ENCODE measurements around the gene GAB1.

The GAB1 gene

DNA sequence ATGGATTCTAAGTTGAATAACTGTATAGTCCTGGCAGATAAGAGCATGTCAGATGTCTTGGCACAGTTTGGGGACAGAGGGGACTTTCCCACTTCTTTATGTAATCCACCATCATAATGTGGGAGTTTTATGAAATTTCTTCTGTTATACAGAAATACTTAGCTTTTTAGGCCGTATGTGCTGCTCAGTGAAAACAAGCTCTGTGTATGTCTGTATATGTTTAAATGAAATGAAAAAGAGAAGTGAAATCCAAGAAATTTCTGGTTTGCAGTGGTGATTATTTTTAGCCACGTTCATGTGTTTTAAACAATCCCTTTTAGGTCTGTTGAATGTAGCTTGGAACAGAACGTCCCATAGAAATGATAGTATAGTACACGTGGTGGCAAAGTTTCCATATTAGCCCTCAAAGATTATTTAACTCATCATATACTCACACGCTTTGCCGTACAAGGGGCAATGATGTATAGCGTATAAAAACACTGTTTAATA, 41.0 kb downstream of the GAB1 start:
- peaks cover 19% of the 10 kb centered on the region for H3K4me1 Mint-ChIP-seq
- H3K4me3 Mint-ChIP-seq, result peak overlapping the region; percentile 40
- H3K27me3 Mint-ChIP-seq, result no peaks in the 10 kb centered on the region
- no peaks in the 10 kb centered on the region for H3K9me3 Mint-ChIP-seq
- no peaks in the 10 kb centered on the region for H3K36me3 Mint-ChIP-seq
- DNase-seq (ENCODE audit: low spot score in 2 of 2), result no peak
- H3K27ac Mint-ChIP-seq, result peak overlapping the region; percentile 76
- ATAC-seq (ENCODE audit: low read depth), result peak; percentile 63

DNA sequence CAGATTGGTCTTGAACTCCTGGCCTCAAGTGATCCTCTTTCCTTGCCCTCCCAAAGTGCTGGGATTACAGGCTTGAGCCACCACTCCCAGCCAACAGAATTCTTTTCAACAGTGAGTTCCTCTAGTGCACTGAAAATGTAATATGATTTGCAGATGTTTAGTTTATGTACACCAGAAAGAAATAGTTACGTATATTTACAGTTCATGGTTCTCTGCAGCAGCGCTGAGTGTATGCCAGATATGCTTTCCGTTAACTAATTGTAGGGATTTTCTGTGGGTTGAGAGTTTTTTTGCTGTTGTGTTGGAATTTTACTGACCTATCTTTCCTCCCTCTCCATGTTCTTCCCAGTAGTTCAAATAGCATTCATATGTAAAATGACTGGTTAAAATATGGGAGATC, 44.0 kb downstream of the GAB1 start:
- H3K4me1 Mint-ChIP-seq, result peaks cover 21% of the 10 kb centered on the region
- DNase-seq (ENCODE audit: low spot score in 2 of 2), result no peak
- no peaks in the 10 kb centered on the region for H3K9me3 Mint-ChIP-seq
- no peak overlapping the region for H3K4me3 Mint-ChIP-seq
- H3K27me3 Mint-ChIP-seq, result no peaks in the 10 kb centered on the region
- no peaks in the 10 kb centered on the region for H3K36me3 Mint-ChIP-seq
- ATAC-seq (ENCODE audit: low read depth), result no peak
- H3K27ac Mint-ChIP-seq, result no peak overlapping the region

GRCh38 chr4:143381189-143382118, 44.8 kb downstream of the GAB1 start:
- H3K27me3 Mint-ChIP-seq, result no peaks in the 10 kb centered on the region
- no peaks in the 10 kb centered on the region for H3K9me3 Mint-ChIP-seq
- ATAC-seq (ENCODE audit: low read depth), result no peak
- H3K4me3 Mint-ChIP-seq, result no peak overlapping the region
- peak overlapping the region; percentile 38 for H3K27ac Mint-ChIP-seq
- DNase-seq (ENCODE audit: low spot score in 2 of 2), result no peak
- H3K36me3 Mint-ChIP-seq, result no peaks in the 10 kb centered on the region
- H3K4me1 Mint-ChIP-seq, result peaks cover 19% of the 10 kb centered on the region

DNA sequence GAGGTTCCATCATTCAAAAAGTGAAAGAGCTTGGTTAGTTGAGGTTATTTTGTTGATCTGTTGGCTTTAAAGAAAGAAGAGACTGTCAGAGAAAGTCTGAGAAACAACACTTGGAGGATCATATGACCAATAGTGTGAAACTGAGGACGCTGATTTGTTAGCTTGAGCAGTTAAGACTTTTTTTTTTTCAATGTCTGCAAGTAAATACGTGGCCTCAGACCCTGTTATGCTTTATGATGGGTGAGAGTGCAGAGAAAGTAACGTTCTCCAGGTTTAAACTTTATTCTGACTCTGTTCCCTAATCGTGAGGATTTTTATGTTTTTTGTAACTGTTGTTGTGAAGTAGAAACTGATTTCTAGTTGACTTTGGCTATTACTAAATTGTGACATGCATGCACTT, 45.9 kb downstream of the GAB1 start:
- H3K9me3 Mint-ChIP-seq, result no peaks in the 10 kb centered on the region
- DNase-seq (ENCODE audit: low spot score in 2 of 2) (no peak), ATAC-seq (ENCODE audit: low read depth) (no peak)
- no peak overlapping the region for H3K27ac Mint-ChIP-seq
- H3K4me1 Mint-ChIP-seq, result peaks cover 16% of the 10 kb centered on the region
- H3K36me3 Mint-ChIP-seq, result no peaks in the 10 kb centered on the region
- peak overlapping the region; percentile 5 for H3K4me3 Mint-ChIP-seq
- no peaks in the 10 kb centered on the region for H3K27me3 Mint-ChIP-seq

- H3K9me3 Mint-ChIP-seq, result no peaks in the 10 kb centered on the region
- no peak for DNase-seq (ENCODE audit: low spot score in 2 of 2)
- H3K4me3 Mint-ChIP-seq, result no peak overlapping the region
- peaks cover 18% of the 10 kb centered on the region for H3K4me1 Mint-ChIP-seq
- ATAC-seq (ENCODE audit: low read depth), result no peak
- H3K36me3 Mint-ChIP-seq, result no peaks in the 10 kb centered on the region
- H3K27ac Mint-ChIP-seq, result no peak overlapping the region
- H3K27me3 Mint-ChIP-seq, result no peaks in the 10 kb centered on the region
These were observed 46.4 kb downstream of the GAB1 start for GRCh38 chr4:143383005-143383574.

DNA sequence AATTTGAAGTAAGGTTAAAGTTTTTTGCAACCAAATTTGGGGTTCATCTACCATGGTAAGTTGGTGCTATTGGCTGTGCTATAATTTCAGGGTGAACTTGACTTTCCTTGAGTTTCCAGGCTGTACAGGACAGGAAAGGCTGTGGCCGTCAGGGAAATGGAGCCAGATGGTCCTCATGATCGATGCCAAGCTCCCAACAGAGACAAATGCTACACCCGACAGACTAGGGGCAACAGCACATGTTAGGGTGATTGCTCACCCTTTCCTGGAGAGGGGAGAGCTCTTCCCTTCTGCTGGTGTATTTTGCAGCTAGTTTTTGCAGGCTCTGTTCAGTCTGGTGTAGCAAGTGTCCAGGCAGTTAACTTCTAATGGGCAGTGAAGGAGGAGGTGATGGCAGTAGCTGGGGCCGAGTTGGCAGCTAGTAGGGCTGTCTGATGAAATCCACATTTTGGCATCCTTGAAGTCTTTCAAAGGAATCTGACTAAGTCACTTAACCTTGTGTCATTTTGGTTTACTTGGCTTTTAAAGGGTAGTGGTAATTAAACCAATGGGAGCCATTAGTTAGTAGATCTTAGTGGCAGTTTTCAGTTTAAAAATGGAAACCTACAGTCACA, 47.8 kb downstream of the GAB1 start:
- Mint-ChIP-seq H3K27me3 (peaks cover under 1% of the 10 kb centered on the region), H3K36me3 (no peaks in the 10 kb centered on the region), H3K4me3 (no peak overlapping the region), H3K9me3 (no peaks in the 10 kb centered on the region), H3K27ac (no peak overlapping the region), H3K4me1 (peaks cover 13% of the 10 kb centered on the region)
- DNase-seq (ENCODE audit: low spot score in 2 of 2) (no peak), ATAC-seq (ENCODE audit: low read depth) (no peak)

DNA sequence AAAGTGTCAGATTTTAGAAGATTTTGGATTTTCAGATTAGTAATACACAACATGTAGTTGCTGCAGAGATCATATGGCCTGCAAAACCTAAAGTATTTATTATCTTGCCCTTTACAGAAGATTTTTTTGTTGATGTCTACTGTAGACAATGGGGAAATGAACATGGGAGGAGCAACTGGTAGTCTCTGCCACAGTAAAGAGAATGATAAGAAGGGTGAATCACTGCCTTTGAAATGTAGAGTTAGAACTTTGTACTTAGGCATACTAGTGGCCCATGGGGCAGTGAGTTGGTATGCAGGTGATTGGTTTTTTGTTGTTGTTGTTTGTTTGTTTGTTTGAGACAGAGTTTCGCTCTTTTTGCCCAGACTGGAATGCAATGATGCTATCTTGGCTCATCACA, 50.1 kb downstream of the GAB1 start:
- peaks cover 3% of the 10 kb centered on the region for H3K27me3 Mint-ChIP-seq
- H3K9me3 Mint-ChIP-seq, result no peaks in the 10 kb centered on the region
- ATAC-seq (ENCODE audit: low read depth) (no peak), DNase-seq (ENCODE audit: low spot score in 2 of 2) (no peak)
- peaks cover 11% of the 10 kb centered on the region for H3K4me1 Mint-ChIP-seq
- H3K27ac Mint-ChIP-seq, result no peak overlapping the region
- H3K36me3 Mint-ChIP-seq, result no peaks in the 10 kb centered on the region
- H3K4me3 Mint-ChIP-seq, result no peak overlapping the region

GRCh38 chr4:143389579-143390195, 53.0 kb downstream of the GAB1 start:
- Mint-ChIP-seq H3K36me3 (no peaks in the 10 kb centered on the region), H3K27ac (no peak overlapping the region), H3K4me3 (no peak overlapping the region), H3K9me3 (no peaks in the 10 kb centered on the region), H3K27me3 (peaks cover 3% of the 10 kb centered on the region), H3K4me1 (peaks cover 5% of the 10 kb centered on the region)
- no peak for ATAC-seq (ENCODE audit: low read depth)
- no peak for DNase-seq (ENCODE audit: low spot score in 2 of 2)

DNA sequence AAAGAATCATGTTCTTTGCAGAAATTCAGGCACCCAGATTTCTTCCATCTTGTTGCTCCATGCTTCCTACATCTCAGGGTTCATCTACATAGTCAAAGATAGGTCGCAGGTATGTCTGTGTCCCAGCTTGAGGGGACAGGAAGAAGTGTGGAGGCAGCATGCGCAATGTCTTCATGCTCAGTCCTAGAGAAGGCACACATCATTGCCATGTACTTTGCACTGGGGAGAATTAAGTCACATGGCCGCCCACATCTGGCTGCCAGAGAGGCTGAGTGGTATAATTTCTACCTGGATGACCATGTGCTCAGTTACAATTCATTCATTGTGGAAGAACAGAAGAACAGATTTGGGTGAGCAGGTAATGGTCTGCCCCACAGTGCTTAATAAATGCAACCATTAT, 54.1 kb downstream of the GAB1 start:
- Mint-ChIP-seq H3K4me3 (no peak overlapping the region), H3K4me1 (peaks cover 5% of the 10 kb centered on the region), H3K27me3 (peaks cover 5% of the 10 kb centered on the region), H3K9me3 (no peaks in the 10 kb centered on the region), H3K27ac (no peak overlapping the region), H3K36me3 (no peaks in the 10 kb centered on the region)
- ATAC-seq (ENCODE audit: low read depth) (no peak), DNase-seq (ENCODE audit: low spot score in 2 of 2) (no peak)

DNA sequence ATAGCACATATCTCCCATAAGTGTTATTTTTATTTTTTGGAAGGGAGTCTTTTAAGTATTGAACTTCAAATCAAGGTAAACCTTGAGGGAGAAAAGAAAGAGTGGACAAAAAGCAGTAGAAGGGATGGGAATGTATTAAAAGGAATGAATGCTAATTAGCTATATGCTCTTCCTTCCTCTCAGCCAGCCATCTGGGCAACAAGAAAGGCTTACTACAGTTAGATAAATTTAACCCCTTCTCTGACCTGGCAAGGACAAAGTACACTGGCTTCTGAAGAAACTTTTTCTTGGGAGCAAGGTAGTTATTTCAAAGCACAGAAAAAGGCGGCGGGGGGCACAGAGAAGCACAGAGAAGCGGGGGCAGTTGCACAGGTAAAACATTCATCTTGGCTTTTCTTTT, 54.6 kb downstream of the GAB1 start:
- Mint-ChIP-seq H3K36me3 (no peaks in the 10 kb centered on the region), H3K27ac (no peak overlapping the region), H3K9me3 (no peaks in the 10 kb centered on the region), H3K4me1 (peaks cover 5% of the 10 kb centered on the region), H3K27me3 (peaks cover 5% of the 10 kb centered on the region), H3K4me3 (no peak overlapping the region)
- ATAC-seq (ENCODE audit: low read depth), result no peak
- DNase-seq (ENCODE audit: low spot score in 2 of 2), result no peak

GRCh38 chr4:143391895-143392294, 55.2 kb downstream of the GAB1 start:
- DNase-seq (ENCODE audit: low spot score in 2 of 2), result no peak
- ATAC-seq (ENCODE audit: low read depth), result no peak

DNA sequence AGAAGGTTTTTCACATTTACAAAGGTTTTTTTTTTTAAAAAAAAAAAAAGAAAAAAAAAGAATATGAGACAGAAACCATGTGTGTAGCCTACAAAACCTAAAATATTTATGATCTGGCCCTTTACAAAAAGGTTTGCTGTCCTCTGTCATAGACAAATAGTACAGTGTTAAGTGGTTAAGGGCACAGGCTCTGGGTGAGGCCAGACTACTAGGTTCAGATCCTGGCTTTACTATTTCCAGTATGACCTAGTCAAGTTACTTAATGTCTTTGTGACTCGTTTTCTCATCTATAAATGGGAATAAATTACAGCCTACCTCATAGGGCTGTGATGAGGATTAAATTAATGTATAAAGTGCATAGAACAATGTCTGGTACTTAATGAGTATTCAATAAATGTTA, 56.5 kb downstream of the GAB1 start:
- Mint-ChIP-seq H3K9me3 (no peaks in the 10 kb centered on the region), H3K27me3 (peaks cover 5% of the 10 kb centered on the region), H3K4me1 (peaks cover 2% of the 10 kb centered on the region), H3K36me3 (no peaks in the 10 kb centered on the region), H3K4me3 (no peak overlapping the region), H3K27ac (no peak overlapping the region)
- no peak for DNase-seq (ENCODE audit: low spot score in 2 of 2)
- ATAC-seq (ENCODE audit: low read depth), result no peak

More at GRCh38 chr4:143391895-143392294, 55.2 kb downstream of the GAB1 start:
- Mint-ChIP-seq H3K27me3 (peaks cover 5% of the 10 kb centered on the region), H3K4me1 (peaks cover 5% of the 10 kb centered on the region), H3K27ac (no peak overlapping the region), H3K9me3 (no peaks in the 10 kb centered on the region), H3K4me3 (no peak overlapping the region), H3K36me3 (no peaks in the 10 kb centered on the region)

DNA sequence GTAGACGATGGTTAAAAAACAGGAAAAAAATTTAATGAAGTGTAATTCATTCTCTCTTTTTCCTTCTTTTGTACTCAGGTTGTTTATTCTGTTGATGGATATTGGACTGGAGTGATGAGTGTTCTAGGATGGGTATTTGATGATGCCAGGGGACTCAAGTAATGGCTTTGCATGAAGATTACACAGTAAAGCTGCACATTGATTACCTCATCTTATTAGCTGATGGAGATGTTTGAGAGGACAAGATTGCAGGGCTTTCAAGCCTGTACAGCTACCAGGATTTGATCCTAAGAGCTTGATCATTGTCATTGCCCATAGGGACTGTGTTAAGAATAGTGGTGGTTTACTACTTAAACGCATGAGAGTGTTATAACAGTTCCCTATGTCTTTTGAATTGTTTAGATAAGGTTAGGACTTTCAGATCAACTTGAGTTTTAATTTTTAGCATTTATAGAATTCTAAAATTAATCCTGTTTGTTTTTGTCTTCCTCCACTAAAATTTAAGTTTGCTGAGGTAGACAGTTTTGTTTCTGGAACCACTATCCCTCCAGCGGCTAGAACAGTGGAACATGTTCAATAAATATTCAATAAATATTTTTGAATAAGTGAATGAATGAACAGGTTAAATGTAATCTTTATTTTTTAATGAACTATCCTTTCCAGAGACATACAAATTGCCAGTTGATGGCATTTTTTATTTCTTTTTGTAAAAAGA, 58.2 kb downstream of the GAB1 start:
- Mint-ChIP-seq H3K27me3 (peaks cover 4% of the 10 kb centered on the region), H3K36me3 (no peaks in the 10 kb centered on the region)

More for the DNA sequence above, 58.2 kb downstream of the GAB1 start:
- Mint-ChIP-seq H3K9me3 (no peaks in the 10 kb centered on the region), H3K4me1 (peaks cover 5% of the 10 kb centered on the region), H3K4me3 (no peak overlapping the region), H3K27ac (no peak overlapping the region)
- DNase-seq (ENCODE audit: low spot score in 2 of 2) (no peak), ATAC-seq (ENCODE audit: low read depth) (no peak)

All from memory B cell (primary cell).